ENCODE data around the gene NDUFB5. TPM values are rescaled to one million over a fixed set of nuclear protein-coding genes. Genes with fewer than 3 reads are reported as not detected.

Gene NDUFB5
- total and polyA plus RNA-seq, 9 donors: 66.6 to 185 (median 71.8) TPM

- Histone ChIP-seq H3K9me3 (no peaks in the 10 kb centered on the region), H3K27me3 (no peaks in the 10 kb centered on the region), H3K4me3 (peak within 1 kb of the TSS; percentile 54), H3K36me3 (no peaks in the 10 kb centered on the region), H3K4me1 (ENCODE audit: insufficient read depth) (peaks cover 3% of the 10 kb centered on the region), H3K27ac (peak within 1 kb of the TSS; percentile 61 to 86)
- TF ChIP-seq EP300 (IDR thresholded peaks at IDR 0.05): no peak
- peak; percentile 48 for TF ChIP-seq POLR2A (IDR thresholded peaks at IDR 0.05)
- intact Hi-C loops (cut with DNase I): no loop called here
- 0 to 1% (median 1%) methylated on average over 39 to 54 of the region's 55 CpGs for WGBS, 3 donors
- peak; percentile 99 to 100 (median 100) for DNase-seq
Measured at GRCh38 chr3:179562591-179563270, 41.9 kb upstream of the NDUFB5 start, which contains the start of gene ACTL6A. ACTL6A (plus strand) TSS chr3:179562926; CDS start chr3:179563093, 167 bp downstream.

GRCh38 chr3:179563271-179563783 lies 41.3 kb upstream of the NDUFB5 start:
- H3K36me3 ChIP-seq: no peaks in the 10 kb centered on the region
- H3K27me3 ChIP-seq: no peaks in the 10 kb centered on the region
- WGBS, 3 donors: 0 to 1% (median 1%) methylated on average over 31 to 40 of the region's 40 CpGs
- H3K4me3 ChIP-seq: peak overlapping the region; percentile 54
- no peaks in the 10 kb centered on the region for H3K9me3 ChIP-seq
- H3K4me1 ChIP-seq (ENCODE audit: insufficient read depth): peaks cover 3% of the 10 kb centered on the region
- peak in 4 of 5 donors; percentile 41 to 66 (median 56) for DNase-seq
- TF ChIP-seq POLR2A (IDR thresholded peaks at IDR 0.05) (no peak), CTCF (IDR thresholded peaks at IDR 0.05) (peak in 2 of 3 donors; percentile 52 to 61)
- intact Hi-C loops (cut with DNase I): no loop called here
- H3K27ac ChIP-seq: peak overlapping the region; percentile 61 to 86

GRCh38 chr3:179565496-179565895 lies 39.1 kb upstream of the NDUFB5 start:
- Histone ChIP-seq H3K36me3 (no peaks in the 10 kb centered on the region), H3K4me1 (ENCODE audit: insufficient read depth) (peaks cover 3% of the 10 kb centered on the region), H3K9me3 (no peaks in the 10 kb centered on the region), H3K4me3 (no peak overlapping the region), H3K27me3 (no peaks in the 10 kb centered on the region), H3K27ac (no peak overlapping the region)
- TF ChIP-seq CTCF (IDR thresholded peaks at IDR 0.05): no peak
- no peak for TF ChIP-seq EP300 (IDR thresholded peaks at IDR 0.05)
- TF ChIP-seq POLR2A (IDR thresholded peaks at IDR 0.05): no peak
- WGBS, 3 donors: 76 to 82% (median 82%) methylated on average over 3 of the region's 3 CpGs
- no peak for DNase-seq
- intact Hi-C loops (cut with DNase I): no loop called here

- no peaks in the 10 kb centered on the region for H3K9me3 ChIP-seq
- DNase-seq: no peak
- no peaks in the 10 kb centered on the region for H3K27me3 ChIP-seq
- H3K4me1 ChIP-seq (ENCODE audit: insufficient read depth): no peaks in the 10 kb centered on the region
- no peak overlapping the region for H3K27ac ChIP-seq
- intact Hi-C loops (cut with DNase I): no loop called here
- no peaks in the 10 kb centered on the region for H3K36me3 ChIP-seq
- 97 to 100% (median 98%) methylated on average over 1 of the region's 1 CpG for WGBS, 3 donors
- no peak overlapping the region for H3K4me3 ChIP-seq
- TF ChIP-seq POLR2A (IDR thresholded peaks at IDR 0.05) (no peak), EP300 (IDR thresholded peaks at IDR 0.05) (no peak), CTCF (IDR thresholded peaks at IDR 0.05) (no peak)
Measured at GRCh38 chr3:179580992-179581391, 23.6 kb upstream of the NDUFB5 start.

GRCh38 chr3:179589143-179589542 lies 15.5 kb upstream of the NDUFB5 start:
- Histone ChIP-seq H3K9me3 (no peaks in the 10 kb centered on the region), H3K4me3 (no peak overlapping the region), H3K27me3 (no peaks in the 10 kb centered on the region), H3K27ac (no peak overlapping the region), H3K4me1 (ENCODE audit: insufficient read depth) (peaks cover 2% of the 10 kb centered on the region), H3K36me3 (no peaks in the 10 kb centered on the region)
- intact Hi-C loops (cut with DNase I): no loop called here
- no peak for DNase-seq
- TF ChIP-seq CTCF (IDR thresholded peaks at IDR 0.05): no peak
- TF ChIP-seq EP300 (IDR thresholded peaks at IDR 0.05): no peak
- no peak for TF ChIP-seq POLR2A (IDR thresholded peaks at IDR 0.05)

All from ovary (tissue), 9 donors.